Progenitor cell of endocrine pancreas (in vitro differentiated cells): Measurements from ENCODE around the gene DDX39B. TPM values are rescaled to one million over a fixed set of nuclear protein-coding genes. Genes with fewer than 3 reads are reported as not detected.

Experiments used
- DNase-seq: peaks from one replicate; pipeline ENCODE4 v3.0.0; 2021; ENCODE audit warnings: low spot score; ENCODE audit not compliant: unreplicated experiment
- H3K27ac Mint-ChIP-seq: 2 replicates; pipeline ENCODE4 v1.8.0; 2021; ENCODE audit warnings: mild to moderate bottlenecking, moderate library complexity, mixed read lengths
- H3K27me3 Mint-ChIP-seq: 2 replicates; pipeline ENCODE4 v1.8.0; 2021; ENCODE audit warnings: mixed read lengths
- H3K36me3 Mint-ChIP-seq: 2 replicates; pipeline ENCODE4 v1.8.0; 2022; ENCODE audit warnings: mixed read lengths; ENCODE audit not compliant: insufficient read depth
- H3K4me1 Mint-ChIP-seq: 2 replicates; pipeline ENCODE4 v1.8.0; 2021; ENCODE audit warnings: low read depth, mixed read lengths
- H3K4me3 Mint-ChIP-seq: 2 replicates; pipeline ENCODE4 v1.8.0; 2021; ENCODE audit warnings: low read depth, mild to moderate bottlenecking, moderate library complexity, mixed read lengths
- H3K9me3 Mint-ChIP-seq: 2 replicates; pipeline ENCODE4 v1.8.0; 2021; ENCODE audit warnings: low read depth, mixed read lengths
- CTCF ChIP-seq: fragments of 200-600 bp; sonication (generic); IDR thresholded peaks from one replicate; pipeline ENCODE4 v1.5.0; 2021; ENCODE audit warnings: antibody characterized with exemption, mild to moderate bottlenecking; ENCODE audit not compliant: unreplicated experiment
- total RNA-seq: library from RNA; stranded (reverse); gene quantifications from 2 replicates; pipeline ENCODE4 v1.2.1, GENCODE V29; 2021

Gene DDX39B
- total RNA-seq, 1 donor from 2014 or later: 810 TPM

GRCh38 chr6:31573239-31574105 lies 31.7 kb upstream of the DDX39B start:
- Mint-ChIP-seq H3K4me3 (no peak overlapping the region), H3K36me3 (no peaks in the 10 kb centered on the region), H3K9me3 (no peaks in the 10 kb centered on the region), H3K27ac (no peak overlapping the region), H3K27me3 (peaks cover 43% of the 10 kb centered on the region), H3K4me1 (no peaks in the 10 kb centered on the region)
- TF ChIP-seq CTCF: no peak
- DNase-seq: no peak

GRCh38 chr6:31572041-31572911 lies 30.5 kb upstream of the DDX39B start, which contains the start of gene LTA:
LTA (plus strand) TSS chr6:31572289; CDS start chr6:31572743, 454 bp downstream.
- Mint-ChIP-seq H3K9me3 (no peaks in the 10 kb centered on the region), H3K27ac (no peak within 1 kb of the TSS), H3K4me3 (no peak within 1 kb of the TSS), H3K36me3 (no peaks in the 10 kb centered on the region), H3K27me3 (peaks cover 40% of the 10 kb centered on the region), H3K4me1 (peaks cover 2% of the 10 kb centered on the region)
- DNase-seq: no peak
- no peak for TF ChIP-seq CTCF

GRCh38 chr6:31569861-31570536 lies 28.2 kb upstream of the DDX39B start:
- peaks cover 2% of the 10 kb centered on the region for H3K4me1 Mint-ChIP-seq
- H3K27ac Mint-ChIP-seq: no peak overlapping the region
- DNase-seq: no peak
- H3K4me3 Mint-ChIP-seq: no peak overlapping the region
- TF ChIP-seq CTCF: no peak
- H3K27me3 Mint-ChIP-seq: peaks cover 24% of the 10 kb centered on the region
- no peaks in the 10 kb centered on the region for H3K9me3 Mint-ChIP-seq
- H3K36me3 Mint-ChIP-seq: no peaks in the 10 kb centered on the region

GRCh38 chr6:31568537-31568961 lies 26.7 kb upstream of the DDX39B start:
- no peaks in the 10 kb centered on the region for H3K36me3 Mint-ChIP-seq
- no peak overlapping the region for H3K27ac Mint-ChIP-seq
- H3K4me3 Mint-ChIP-seq: no peak overlapping the region
- H3K4me1 Mint-ChIP-seq: peaks cover 2% of the 10 kb centered on the region
- TF ChIP-seq CTCF: no peak
- H3K9me3 Mint-ChIP-seq: no peaks in the 10 kb centered on the region
- DNase-seq: no peak
- peaks cover 14% of the 10 kb centered on the region for H3K27me3 Mint-ChIP-seq
